NAMALWA (cell line): ENCODE measurements around the gene MED17.
"Not testable (repeated sequence)": the region's sequence is repeated elsewhere in the genome, so short reads cannot be mapped to it uniquely, and the experiment has no call there.

ENCODE experiments used
- DNase-seq: peaks from one replicate; pipeline ENCODE4 v3.0.0-alpha.2; 2015; ENCODE audit warnings: low spot score

Gene MED17

GRCh38 chr11:93757924-93758865, 25.9 kb upstream of the MED17 start:
- no peak for DNase-seq

- not testable (repeated sequence) for DNase-seq
Measured at GRCh38 chr11:93759123-93759522, 25.0 kb upstream of the MED17 start.

GRCh38 chr11:93761910-93762309, 22.2 kb upstream of the MED17 start:
- DNase-seq: no peak

GRCh38 chr11:93765551-93765950, 18.5 kb upstream of the MED17 start:
- no peak for DNase-seq

GRCh38 chr11:93766504-93766903, 17.6 kb upstream of the MED17 start:
- DNase-seq: no peak

GRCh38 chr11:93767018-93767417, 17.1 kb upstream of the MED17 start:
- DNase-seq: no peak

GRCh38 chr11:93770160-93770559, 13.9 kb upstream of the MED17 start:
- DNase-seq: no peak

GRCh38 chr11:93772123-93772522, 12.0 kb upstream of the MED17 start:
- no peak for DNase-seq

- no peak for DNase-seq
Measured at GRCh38 chr11:93773045-93773477, 11.0 kb upstream of the MED17 start.

GRCh38 chr11:93773601-93774200, 10.4 kb upstream of the MED17 start:
- DNase-seq: no peak

- not testable (repeated sequence) for DNase-seq
Measured at GRCh38 chr11:93774560-93774959, 9.5 kb upstream of the MED17 start.

- DNase-seq: peak; percentile 40
Measured at GRCh38 chr11:93775289-93775688, 8.8 kb upstream of the MED17 start.

- DNase-seq: no peak
Measured at GRCh38 chr11:93783362-93783761, 720 bp upstream of the MED17 start.

- DNase-seq: no peak
Measured at GRCh38 chr11:93783765-93784144, 327 bp upstream of the MED17 start.

- DNase-seq: peak; percentile 81
Measured at GRCh38 chr11:93784935-93785360, 866 bp downstream of the MED17 start.

GRCh38 chr11:93791493-93791892, 7.4 kb downstream of the MED17 start:
- no peak for DNase-seq

GRCh38 chr11:93796441-93797231, 12.6 kb downstream of the MED17 start:
- no peak for DNase-seq

- DNase-seq: no peak
Measured at GRCh38 chr11:93801366-93801765, 17.3 kb downstream of the MED17 start.

- no peak for DNase-seq
Measured at GRCh38 chr11:93804879-93805278, 20.8 kb downstream of the MED17 start.

- no peak for DNase-seq
Measured at GRCh38 chr11:93807980-93808379, 23.9 kb downstream of the MED17 start.

- no peak for DNase-seq
Measured at GRCh38 chr11:93813974-93814373, 29.9 kb downstream of the MED17 start.

GRCh38 chr11:93814966-93815633, 31.0 kb downstream of the MED17 start:
- DNase-seq: no peak
